ENCODE results near the gene APP.

- TF ChIP-seq CTCF (IDR thresholded peaks at IDR 0.05; ENCODE audit: insufficient read depth, low read length): no peak
- TF ChIP-seq POLR2AphosphoS5 (IDR thresholded peaks at IDR 0.05; ENCODE audit: low read depth): no peak
- TF ChIP-seq REST (IDR thresholded peaks at IDR 0.05; ENCODE audit: insufficient replicate concordance, low read depth): no peak
- TF ChIP-seq GABPA (IDR thresholded peaks at IDR 0.05; ENCODE audit: low read depth): no peak
- no peak for TF ChIP-seq SPI1 (IDR thresholded peaks at IDR 0.05; ENCODE audit: borderline replicate concordance, low read depth)
Observed at GRCh38 chr21:26064506-26064905, 106.1 kb downstream of the APP start.
